ENCODE measurements around the gene PARL. TPM values are rescaled to one million over a fixed set of nuclear protein-coding genes. Genes with fewer than 3 reads are reported as not detected.

The PARL gene
- total RNA-seq (2014; rRNA removed; shearing (Covaris generic)): 55.4 and 68.7 TPM in 2 replicates
- polyA plus RNA-seq (2015; cell fraction: cytosol; rRNA removed): 60.7 and 61.9 TPM in 2 replicates
- polyA plus RNA-seq (2015; cell fraction: nucleus; rRNA removed): 35.4 and 41.2 TPM in 2 replicates

GRCh38 chr3:183884427-183885296, at the start of gene PARL:
Gene PARL (minus strand): TSS chr3:183884880. CDS start chr3:183884846, 34 bp downstream.
- in situ Hi-C loops (cut with HindIII; ENCODE audit: low pct_unique_long_range_greater_than_20kb, low sequenced_read_pairs): no loop called here

GRCh38 chr3:183933160-183933559, 48.5 kb upstream of the PARL start:
- no peak for DNase-seq (ENCODE audit: low read depth, low spot score)
- in situ Hi-C loops (cut with HindIII; ENCODE audit: low pct_unique_long_range_greater_than_20kb, low sequenced_read_pairs): no loop called here

More at GRCh38 chr3:183884427-183885296, at the start of gene PARL:
- DNase-seq (ENCODE audit: low read depth, low spot score): peak; percentile 94

- in situ Hi-C loops (cut with HindIII; ENCODE audit: low pct_unique_long_range_greater_than_20kb, low sequenced_read_pairs): no loop called here
- DNase-seq (ENCODE audit: low read depth, low spot score): no peak
Measured at GRCh38 chr3:183931881-183932280, 47.2 kb upstream of the PARL start.

GRCh38 chr3:183930086-183930485, 45.4 kb upstream of the PARL start:
- in situ Hi-C loops (cut with HindIII; ENCODE audit: low pct_unique_long_range_greater_than_20kb, low sequenced_read_pairs): no loop called here
- DNase-seq (ENCODE audit: low read depth, low spot score): no peak

- in situ Hi-C loops (cut with HindIII; ENCODE audit: low pct_unique_long_range_greater_than_20kb, low sequenced_read_pairs): no loop called here
- no peak for DNase-seq (ENCODE audit: low read depth, low spot score)
Measured at GRCh38 chr3:183927059-183927458, 42.4 kb upstream of the PARL start.

GRCh38 chr3:183924956-183925355, 40.3 kb upstream of the PARL start:
- DNase-seq (ENCODE audit: low read depth, low spot score): no peak
- in situ Hi-C loops (cut with HindIII; ENCODE audit: low pct_unique_long_range_greater_than_20kb, low sequenced_read_pairs): no loop called here

GRCh38 chr3:183924543-183924942, 39.9 kb upstream of the PARL start:
- DNase-seq (ENCODE audit: low read depth, low spot score): no peak
- in situ Hi-C loops (cut with HindIII; ENCODE audit: low pct_unique_long_range_greater_than_20kb, low sequenced_read_pairs): no loop called here

- in situ Hi-C loops (cut with HindIII; ENCODE audit: low pct_unique_long_range_greater_than_20kb, low sequenced_read_pairs): no loop called here
- DNase-seq (ENCODE audit: low read depth, low spot score): no peak
Measured at GRCh38 chr3:183922421-183922820, 37.7 kb upstream of the PARL start.

- in situ Hi-C loops (cut with HindIII; ENCODE audit: low pct_unique_long_range_greater_than_20kb, low sequenced_read_pairs): no loop called here
- no peak for DNase-seq (ENCODE audit: low read depth, low spot score)
Measured at GRCh38 chr3:183921096-183921495, 36.4 kb upstream of the PARL start.

- in situ Hi-C loops (cut with HindIII; ENCODE audit: low pct_unique_long_range_greater_than_20kb, low sequenced_read_pairs): no loop called here
- DNase-seq (ENCODE audit: low read depth, low spot score): no peak
Measured at GRCh38 chr3:183920416-183920815, 35.7 kb upstream of the PARL start.

- in situ Hi-C loops (cut with HindIII; ENCODE audit: low pct_unique_long_range_greater_than_20kb, low sequenced_read_pairs): no loop called here
- no peak for DNase-seq (ENCODE audit: low read depth, low spot score)
Measured at GRCh38 chr3:183918178-183918577, 33.5 kb upstream of the PARL start.

GRCh38 chr3:183917776-183918175, 33.1 kb upstream of the PARL start:
- in situ Hi-C loops (cut with HindIII; ENCODE audit: low pct_unique_long_range_greater_than_20kb, low sequenced_read_pairs): no loop called here

GRCh38 chr3:183914856-183915255, 30.2 kb upstream of the PARL start:
- no peak for DNase-seq (ENCODE audit: low read depth, low spot score)
- in situ Hi-C loops (cut with HindIII; ENCODE audit: low pct_unique_long_range_greater_than_20kb, low sequenced_read_pairs): no loop called here

More at GRCh38 chr3:183917776-183918175, 33.1 kb upstream of the PARL start:
- DNase-seq (ENCODE audit: low read depth, low spot score): no peak

- in situ Hi-C loops (cut with HindIII; ENCODE audit: low pct_unique_long_range_greater_than_20kb, low sequenced_read_pairs): no loop called here
- DNase-seq (ENCODE audit: low read depth, low spot score): no peak
Measured at GRCh38 chr3:183913580-183913920, 28.9 kb upstream of the PARL start.

- in situ Hi-C loops (cut with HindIII; ENCODE audit: low pct_unique_long_range_greater_than_20kb, low sequenced_read_pairs): no loop called here
- no peak for DNase-seq (ENCODE audit: low read depth, low spot score)
Measured at GRCh38 chr3:183912895-183913579, 28.4 kb upstream of the PARL start.

GRCh38 chr3:183911763-183912506, 27.3 kb upstream of the PARL start:
- in situ Hi-C loops (cut with HindIII; ENCODE audit: low pct_unique_long_range_greater_than_20kb, low sequenced_read_pairs): no loop called here
- no peak for DNase-seq (ENCODE audit: low read depth, low spot score)

GRCh38 chr3:183911087-183911486, 26.4 kb upstream of the PARL start:
- in situ Hi-C loops (cut with HindIII; ENCODE audit: low pct_unique_long_range_greater_than_20kb, low sequenced_read_pairs): no loop called here
- no peak for DNase-seq (ENCODE audit: low read depth, low spot score)

GRCh38 chr3:183909030-183909600, 24.4 kb upstream of the PARL start:
- in situ Hi-C loops (cut with HindIII; ENCODE audit: low pct_unique_long_range_greater_than_20kb, low sequenced_read_pairs): no loop called here
- DNase-seq (ENCODE audit: low read depth, low spot score): no peak

All from SK-MEL-5 (cell line).